ENCODE data around the gene GMFB.
"Not testable (repeated sequence)": the region's sequence is repeated elsewhere in the genome, so short reads cannot be mapped to it uniquely, and the experiment has no call there.

DNA sequence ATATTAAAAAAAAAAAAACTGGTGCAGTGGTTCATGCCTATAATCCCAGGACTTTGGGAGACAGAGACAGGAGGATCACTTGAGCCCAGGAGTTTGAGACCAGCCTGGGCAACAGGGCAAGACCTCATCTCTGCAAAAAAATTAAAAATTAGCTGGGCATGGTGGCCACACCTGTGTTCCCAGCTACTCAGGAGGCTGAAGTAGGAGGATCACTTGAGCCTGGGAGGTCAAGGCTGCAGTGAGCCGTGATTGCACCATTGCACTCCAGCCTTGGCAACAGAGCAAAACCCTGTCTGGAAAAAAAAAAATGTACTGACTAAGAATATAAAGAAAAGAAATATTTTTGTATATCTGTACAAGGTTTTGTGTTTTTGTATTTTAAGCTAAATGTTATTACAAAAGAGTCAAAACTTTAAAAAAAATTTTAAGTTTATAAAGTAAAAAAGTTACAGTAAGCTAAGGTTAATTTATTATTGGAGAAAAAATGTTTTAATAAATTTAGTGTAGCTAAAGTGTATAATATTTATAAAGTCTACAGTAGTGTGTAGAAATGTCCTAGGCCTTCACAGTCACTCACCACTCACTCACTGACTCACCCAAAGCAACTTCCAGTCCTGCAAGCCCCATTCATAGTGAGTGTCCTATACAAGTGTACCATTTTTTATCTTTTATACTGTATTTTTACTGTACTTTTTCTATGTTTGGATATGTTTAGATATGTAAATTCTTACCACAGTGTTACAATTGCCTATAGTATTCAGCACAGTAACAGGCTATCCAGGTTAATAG is 31.8 kb downstream of the GMFB start:
- TF ChIP-seq, protein P1, sequence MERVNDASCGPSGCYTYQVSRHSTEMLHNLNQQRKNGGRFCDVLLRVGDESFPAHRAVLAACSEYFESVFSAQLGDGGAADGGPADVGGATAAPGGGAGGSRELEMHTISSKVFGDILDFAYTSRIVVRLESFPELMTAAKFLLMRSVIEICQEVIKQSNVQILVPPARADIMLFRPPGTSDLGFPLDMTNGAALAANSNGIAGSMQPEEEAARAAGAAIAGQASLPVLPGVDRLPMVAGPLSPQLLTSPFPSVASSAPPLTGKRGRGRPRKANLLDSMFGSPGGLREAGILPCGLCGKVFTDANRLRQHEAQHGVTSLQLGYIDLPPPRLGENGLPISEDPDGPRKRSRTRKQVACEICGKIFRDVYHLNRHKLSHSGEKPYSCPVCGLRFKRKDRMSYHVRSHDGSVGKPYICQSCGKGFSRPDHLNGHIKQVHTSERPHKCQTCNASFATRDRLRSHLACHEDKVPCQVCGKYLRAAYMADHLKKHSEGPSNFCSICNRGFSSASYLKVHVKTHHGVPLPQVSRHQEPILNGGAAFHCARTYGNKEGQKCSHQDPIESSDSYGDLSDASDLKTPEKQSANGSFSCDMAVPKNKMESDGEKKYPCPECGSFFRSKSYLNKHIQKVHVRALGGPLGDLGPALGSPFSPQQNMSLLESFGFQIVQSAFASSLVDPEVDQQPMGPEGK (CRISPR knock-in tag; IDR thresholded peaks at IDR 0.05; ENCODE audit: borderline replicate concordance) = not testable (repeated sequence)
- TF ChIP-seq GLIS3 (CRISPR knock-in tag; IDR thresholded peaks at IDR 0.05); ARNTL (CRISPR knock-in tag; IDR thresholded peaks at IDR 0.05; ENCODE audit: borderline replicate concordance, low read depth): not testable (repeated sequence)

Data from SK-N-SH treated with all-trans-retinoic acid at 6 μM for 48 hours (cell line).